Measurements from ENCODE around the gene HIRA.

The HIRA gene

GRCh38 chr22:19448739-19449421, 17.3 kb upstream of the HIRA start:
- no peaks in the 10 kb centered on the region for H4K20me1 ChIP-seq (ENCODE audit: low read depth, low read length)
- TF ChIP-seq, protein P1, sequence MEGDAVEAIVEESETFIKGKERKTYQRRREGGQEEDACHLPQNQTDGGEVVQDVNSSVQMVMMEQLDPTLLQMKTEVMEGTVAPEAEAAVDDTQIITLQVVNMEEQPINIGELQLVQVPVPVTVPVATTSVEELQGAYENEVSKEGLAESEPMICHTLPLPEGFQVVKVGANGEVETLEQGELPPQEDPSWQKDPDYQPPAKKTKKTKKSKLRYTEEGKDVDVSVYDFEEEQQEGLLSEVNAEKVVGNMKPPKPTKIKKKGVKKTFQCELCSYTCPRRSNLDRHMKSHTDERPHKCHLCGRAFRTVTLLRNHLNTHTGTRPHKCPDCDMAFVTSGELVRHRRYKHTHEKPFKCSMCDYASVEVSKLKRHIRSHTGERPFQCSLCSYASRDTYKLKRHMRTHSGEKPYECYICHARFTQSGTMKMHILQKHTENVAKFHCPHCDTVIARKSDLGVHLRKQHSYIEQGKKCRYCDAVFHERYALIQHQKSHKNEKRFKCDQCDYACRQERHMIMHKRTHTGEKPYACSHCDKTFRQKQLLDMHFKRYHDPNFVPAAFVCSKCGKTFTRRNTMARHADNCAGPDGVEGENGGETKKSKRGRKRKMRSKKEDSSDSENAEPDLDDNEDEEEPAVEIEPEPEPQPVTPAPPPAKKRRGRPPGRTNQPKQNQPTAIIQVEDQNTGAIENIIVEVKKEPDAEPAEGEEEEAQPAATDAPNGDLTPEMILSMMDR (IDR thresholded peaks at IDR 0.05; ENCODE audit: insufficient read depth, low read length, poor library complexity, severe bottlenecking), result no peak
- no peak for TF ChIP-seq EZH2phosphoT487 (conservative IDR thresholded peaks at IDR 0.05; ENCODE audit: low read length)
- H3K79me2 ChIP-seq (ENCODE audit: insufficient read depth, low read length), result peaks cover 38% of the 10 kb centered on the region
- H3K9me2 ChIP-seq (replicated peaks; ENCODE audit: insufficient read depth, low read length), result no peaks in the 10 kb centered on the region
- no peaks in the 10 kb centered on the region for H3K27me3 ChIP-seq (ENCODE audit: low read length)
- H3K9ac ChIP-seq (ENCODE audit: low read length), result peak overlapping the region; percentile 68
- peak overlapping the region; percentile 66 for H3K4me3 ChIP-seq (ENCODE audit: insufficient read depth, low read length, poor library complexity, severe bottlenecking)
- no peak overlapping the region for H2AFZ ChIP-seq (ENCODE audit: low read depth, low read length, severe bottlenecking)
- H3K36me3 ChIP-seq (ENCODE audit: low read length), result no peaks in the 10 kb centered on the region
- 0 out of 2 replicates have a peak, but pooled peaks cover 7% of the 10 kb centered on the region for H3F3A ChIP-seq (ENCODE audit: insufficient read depth)
- peak overlapping the region; percentile 64 for H3K4me2 ChIP-seq (ENCODE audit: low read depth, low read length, poor library complexity, severe bottlenecking)
- H3K9me3 ChIP-seq (ENCODE audit: insufficient read depth, low read length), result no peaks in the 10 kb centered on the region
- peak overlapping the region; percentile 74; the same call in 1 of the 2 replicates for H3K27ac ChIP-seq (ENCODE audit: low read depth, low read length)

- Histone ChIP-seq H3K36me3 (ENCODE audit: low read length) (no peaks in the 10 kb centered on the region), H3K4me2 (ENCODE audit: low read depth, low read length, poor library complexity, severe bottlenecking) (peak overlapping the region; percentile 64), H4K20me1 (ENCODE audit: low read depth, low read length) (no peaks in the 10 kb centered on the region), H3K27me3 (ENCODE audit: low read length) (no peaks in the 10 kb centered on the region), H3K4me3 (ENCODE audit: insufficient read depth, low read length, poor library complexity, severe bottlenecking) (peak overlapping the region; percentile 66), H3K27ac (ENCODE audit: low read depth, low read length) (peak overlapping the region; percentile 74), H3F3A (ENCODE audit: insufficient read depth) (0 out of 2 replicates have a peak, but pooled peaks cover 7% of the 10 kb centered on the region), H3K79me2 (ENCODE audit: insufficient read depth, low read length) (peaks cover 43% of the 10 kb centered on the region), H3K9ac (ENCODE audit: low read length) (peak overlapping the region; percentile 68), H2AFZ (ENCODE audit: low read depth, low read length, severe bottlenecking) (peak overlapping the region; percentile 14), H3K9me3 (ENCODE audit: insufficient read depth, low read length) (no peaks in the 10 kb centered on the region), H3K9me2 (replicated peaks; ENCODE audit: insufficient read depth, low read length) (no peaks in the 10 kb centered on the region)
- TF ChIP-seq EZH2phosphoT487 (conservative IDR thresholded peaks at IDR 0.05; ENCODE audit: low read length), result no peak
- TF ChIP-seq, protein P1 (IDR thresholded peaks at IDR 0.05; ENCODE audit: insufficient read depth, low read length, poor library complexity, severe bottlenecking), result no peak
Observed at GRCh38 chr22:19448076-19448607, 16.6 kb upstream of the HIRA start.

GRCh38 chr22:19447330-19448075, 16.0 kb upstream of the HIRA start, which contains the start of gene C22orf39:
Gene C22orf39, minus strand, starts transcription at chr22:19447711. Its CDS starts 23 bp downstream, at chr22:19447688.
- peak within 1 kb of the TSS; percentile 14 for H2AFZ ChIP-seq (ENCODE audit: low read depth, low read length, severe bottlenecking)
- no peaks in the 10 kb centered on the region for H3K9me2 ChIP-seq (replicated peaks; ENCODE audit: insufficient read depth, low read length)
- H4K20me1 ChIP-seq (ENCODE audit: low read depth, low read length), result no peaks in the 10 kb centered on the region
- no peaks in the 10 kb centered on the region for H3K9me3 ChIP-seq (ENCODE audit: insufficient read depth, low read length)
- H3K27me3 ChIP-seq (ENCODE audit: low read length), result no peaks in the 10 kb centered on the region
- no peak for TF ChIP-seq EZH2phosphoT487 (conservative IDR thresholded peaks at IDR 0.05; ENCODE audit: low read length)
- TF ChIP-seq, protein P1 (IDR thresholded peaks at IDR 0.05; ENCODE audit: insufficient read depth, low read length, poor library complexity, severe bottlenecking), result no peak
- 0 out of 2 replicates have a peak, but pooled peaks cover 7% of the 10 kb centered on the region for H3F3A ChIP-seq (ENCODE audit: insufficient read depth)
- peak within 1 kb of the TSS; percentile 68 for H3K9ac ChIP-seq (ENCODE audit: low read length)
- peaks cover 43% of the 10 kb centered on the region for H3K79me2 ChIP-seq (ENCODE audit: insufficient read depth, low read length)
- no peaks in the 10 kb centered on the region for H3K36me3 ChIP-seq (ENCODE audit: low read length)
- H3K4me2 ChIP-seq (ENCODE audit: low read depth, low read length, poor library complexity, severe bottlenecking), result peak within 1 kb of the TSS; percentile 64
- H3K27ac ChIP-seq (ENCODE audit: low read depth, low read length), result peak within 1 kb of the TSS; percentile 74
- peak within 1 kb of the TSS; percentile 66 for H3K4me3 ChIP-seq (ENCODE audit: insufficient read depth, low read length, poor library complexity, severe bottlenecking)
